ENCODE measurements around the gene PPP2R5C.

The PPP2R5C gene

GRCh38 chr14:101912841-101913240 lies 151.3 kb downstream of the PPP2R5C start:
- Histone ChIP-seq H3K27me3 (ENCODE audit: control insufficient read depth, low read length) (no peaks in the 10 kb centered on the region), H3K36me3 (ENCODE audit: control insufficient read depth, low read length) (peaks cover 51% of the 10 kb centered on the region), H3K27ac (ENCODE audit: low read depth, low read length) (no peak overlapping the region), H3K79me2 (ENCODE audit: control insufficient read depth, low read length) (no peaks in the 10 kb centered on the region), H4K20me1 (ENCODE audit: control insufficient read depth, insufficient read depth, low read depth, low read length) (no peaks in the 10 kb centered on the region), H3F3A (ENCODE audit: control insufficient read depth, insufficient read depth) (no peaks in the 10 kb centered on the region), H3K4me2 (ENCODE audit: low read length) (no peak overlapping the region), H3K9me2 (replicated peaks; ENCODE audit: control insufficient read depth, low read length) (no peaks in the 10 kb centered on the region), H3K4me3 (ENCODE audit: low read length) (no peak overlapping the region), H3K4me1 (ENCODE audit: control insufficient read depth, low read length) (peaks cover 3% of the 10 kb centered on the region), H3K9me3 (ENCODE audit: control insufficient read depth, insufficient read depth, low read length) (no peaks in the 10 kb centered on the region)
- TF ChIP-seq EZH2phosphoT487 (IDR thresholded peaks at IDR 0.05; ENCODE audit: borderline replicate concordance, low read length), result no peak
- no peak for TF ChIP-seq CTCF (IDR thresholded peaks at IDR 0.05; ENCODE audit: low read depth, low read length, poor library complexity, severe bottlenecking)

GRCh38 chr14:101914083-101914482 lies 152.6 kb downstream of the PPP2R5C start:
- H3K27ac ChIP-seq (ENCODE audit: low read depth, low read length), result no peak overlapping the region
- no peak overlapping the region for H3K4me2 ChIP-seq (ENCODE audit: low read length)
- no peaks in the 10 kb centered on the region for H3K9me2 ChIP-seq (replicated peaks; ENCODE audit: control insufficient read depth, low read length)
- H4K20me1 ChIP-seq (ENCODE audit: control insufficient read depth, insufficient read depth, low read depth, low read length), result no peaks in the 10 kb centered on the region
- no peaks in the 10 kb centered on the region for H3F3A ChIP-seq (ENCODE audit: control insufficient read depth, insufficient read depth)
- H3K4me3 ChIP-seq (ENCODE audit: low read length), result no peak overlapping the region
- H3K27me3 ChIP-seq (ENCODE audit: control insufficient read depth, low read length), result no peaks in the 10 kb centered on the region
- peaks cover 3% of the 10 kb centered on the region for H3K4me1 ChIP-seq (ENCODE audit: control insufficient read depth, low read length)
- TF ChIP-seq EZH2phosphoT487 (IDR thresholded peaks at IDR 0.05; ENCODE audit: borderline replicate concordance, low read length) (no peak), CTCF (IDR thresholded peaks at IDR 0.05; ENCODE audit: low read depth, low read length, poor library complexity, severe bottlenecking) (no peak)
- H3K9me3 ChIP-seq (ENCODE audit: control insufficient read depth, insufficient read depth, low read length), result no peaks in the 10 kb centered on the region
- H3K36me3 ChIP-seq (ENCODE audit: control insufficient read depth, low read length), result peaks cover 41% of the 10 kb centered on the region
- H3K79me2 ChIP-seq (ENCODE audit: control insufficient read depth, low read length), result no peaks in the 10 kb centered on the region

- no peaks in the 10 kb centered on the region for H3K9me3 ChIP-seq (ENCODE audit: control insufficient read depth, insufficient read depth, low read length)
- H3K4me2 ChIP-seq (ENCODE audit: low read length), result no peak overlapping the region
- no peak overlapping the region for H3K4me3 ChIP-seq (ENCODE audit: low read length)
- no peaks in the 10 kb centered on the region for H3K79me2 ChIP-seq (ENCODE audit: control insufficient read depth, low read length)
- no peaks in the 10 kb centered on the region for H4K20me1 ChIP-seq (ENCODE audit: control insufficient read depth, insufficient read depth, low read depth, low read length)
- peaks cover 30% of the 10 kb centered on the region for H3K36me3 ChIP-seq (ENCODE audit: control insufficient read depth, low read length)
- no peak overlapping the region for H3K27ac ChIP-seq (ENCODE audit: low read depth, low read length)
- no peaks in the 10 kb centered on the region for H3K27me3 ChIP-seq (ENCODE audit: control insufficient read depth, low read length)
- peaks cover 3% of the 10 kb centered on the region for H3K4me1 ChIP-seq (ENCODE audit: control insufficient read depth, low read length)
- no peaks in the 10 kb centered on the region for H3K9me2 ChIP-seq (replicated peaks; ENCODE audit: control insufficient read depth, low read length)
- no peaks in the 10 kb centered on the region for H3F3A ChIP-seq (ENCODE audit: control insufficient read depth, insufficient read depth)
- TF ChIP-seq EZH2phosphoT487 (IDR thresholded peaks at IDR 0.05; ENCODE audit: borderline replicate concordance, low read length) (no peak), CTCF (IDR thresholded peaks at IDR 0.05; ENCODE audit: low read depth, low read length, poor library complexity, severe bottlenecking) (no peak)
These were observed 154.6 kb downstream of the PPP2R5C start for GRCh38 chr14:101915871-101916815.

All from DOHH2 (cell line).